Activated naive CD4-positive, alpha-beta T cell treated with Interleukin-2 at 50 U/mL for 16 hours (primary cell): ENCODE data around the gene PHF21B.
"Not testable (repeated sequence)": the region's sequence is repeated elsewhere in the genome, so short reads cannot be mapped to it uniquely, and the experiment has no call there.

ENCODE experiments used
- DNase-seq: peaks from one replicate; pipeline ENCODE4 v3.0.0-alpha.2; 2020

PHF21B gene

GRCh38 chr22:44986926-44987325, 22.9 kb downstream of the PHF21B start:
- no peak for DNase-seq

GRCh38 chr22:44985906-44986527, 23.8 kb downstream of the PHF21B start:
- DNase-seq = no peak

GRCh38 chr22:44983878-44984482, 25.8 kb downstream of the PHF21B start:
- DNase-seq = no peak

- DNase-seq = no peak
Observed at GRCh38 chr22:44982445-44982844, 27.4 kb downstream of the PHF21B start.

- DNase-seq = no peak
Observed at GRCh38 chr22:44981857-44982256, 27.9 kb downstream of the PHF21B start.

GRCh38 chr22:44979154-44979553, 30.7 kb downstream of the PHF21B start:
- DNase-seq = no peak

- DNase-seq = peak; percentile 56
Observed at GRCh38 chr22:44975427-44976262, 34.2 kb downstream of the PHF21B start.

GRCh38 chr22:44974454-44974853, 35.4 kb downstream of the PHF21B start:
- DNase-seq = no peak

GRCh38 chr22:44973829-44974228, 36.0 kb downstream of the PHF21B start:
- DNase-seq = no peak

GRCh38 chr22:44972363-44973083, 37.3 kb downstream of the PHF21B start:
- peak; percentile 42 for DNase-seq

GRCh38 chr22:44971651-44972362, 38.0 kb downstream of the PHF21B start:
- peak; percentile 4 for DNase-seq

- no peak for DNase-seq
Observed at GRCh38 chr22:44970291-44970690, 39.5 kb downstream of the PHF21B start.

GRCh38 chr22:44969817-44970216, 40.0 kb downstream of the PHF21B start:
- no peak for DNase-seq

GRCh38 chr22:44968736-44969135, 41.1 kb downstream of the PHF21B start:
- DNase-seq = no peak

GRCh38 chr22:44965171-44965570, 44.6 kb downstream of the PHF21B start:
- DNase-seq = no peak

- no peak for DNase-seq
Observed at GRCh38 chr22:44964722-44965078, 45.1 kb downstream of the PHF21B start.

- DNase-seq = no peak
Observed at GRCh38 chr22:44963832-44964721, 45.7 kb downstream of the PHF21B start.

GRCh38 chr22:44962741-44963454, 46.9 kb downstream of the PHF21B start:
- no peak for DNase-seq

- DNase-seq = not testable (repeated sequence)
Observed at GRCh38 chr22:44961682-44962081, 48.1 kb downstream of the PHF21B start.

GRCh38 chr22:44956840-44957767, 52.7 kb downstream of the PHF21B start:
- no peak for DNase-seq
